GM21576 (cell line): Measurements from ENCODE around the gene R3HCC1L.

Experiments used
- ATAC-seq: cut with Tn5 transposase; IDR thresholded peaks from one replicate; pipeline ENCODE4 v1.9.1; 2021; ENCODE audit warnings: mild to moderate bottlenecking, moderate library complexity; ENCODE audit not compliant: unreplicated experiment

The R3HCC1L gene

GRCh38 chr10:98134431-98135221 is at the start of gene R3HCC1L:
R3HCC1L (plus strand) TSS chr10:98134657; CDS start chr10:98208115, 73,458 bp downstream.
- peak; percentile 88 for ATAC-seq

GRCh38 chr10:98085238-98085637 is 49.2 kb upstream of the R3HCC1L start:
- no peak for ATAC-seq

GRCh38 chr10:98086837-98087708 is 47.4 kb upstream of the R3HCC1L start:
- ATAC-seq = no peak

GRCh38 chr10:98088186-98088971 is 46.1 kb upstream of the R3HCC1L start:
- ATAC-seq = no peak

- ATAC-seq = no peak
These were observed 43.6 kb upstream of the R3HCC1L start for GRCh38 chr10:98090822-98091221.

- no peak for ATAC-seq
These were observed 38.1 kb upstream of the R3HCC1L start for GRCh38 chr10:98096316-98096715.

GRCh38 chr10:98096731-98097130 is 37.7 kb upstream of the R3HCC1L start:
- ATAC-seq = no peak

- ATAC-seq = no peak
These were observed 37.3 kb upstream of the R3HCC1L start for GRCh38 chr10:98097175-98097574.

GRCh38 chr10:98097616-98098015 is 36.8 kb upstream of the R3HCC1L start:
- ATAC-seq = no peak

- ATAC-seq = no peak
These were observed 36.2 kb upstream of the R3HCC1L start for GRCh38 chr10:98098247-98098646.

- no peak for ATAC-seq
These were observed 34.0 kb upstream of the R3HCC1L start for GRCh38 chr10:98100476-98100875.

GRCh38 chr10:98101366-98101765 is 33.1 kb upstream of the R3HCC1L start:
- no peak for ATAC-seq

- no peak for ATAC-seq
These were observed 30.3 kb upstream of the R3HCC1L start for GRCh38 chr10:98104125-98104524.

- ATAC-seq = no peak
These were observed 27.9 kb upstream of the R3HCC1L start for GRCh38 chr10:98106531-98106930.

- ATAC-seq = no peak
These were observed 26.6 kb upstream of the R3HCC1L start for GRCh38 chr10:98107644-98108430.

GRCh38 chr10:98110356-98110755 is 24.1 kb upstream of the R3HCC1L start:
- no peak for ATAC-seq

- ATAC-seq = no peak
These were observed 19.2 kb upstream of the R3HCC1L start for GRCh38 chr10:98115031-98115787.

GRCh38 chr10:98119891-98120290 is 14.6 kb upstream of the R3HCC1L start:
- ATAC-seq = no peak

GRCh38 chr10:98125940-98126631 is 8.4 kb upstream of the R3HCC1L start:
- ATAC-seq = no peak
